Neural cell (in vitro differentiated cells): ENCODE measurements around the gene SURF4. TPM values are rescaled to one million over a fixed set of nuclear protein-coding genes. Genes with fewer than 3 reads are reported as not detected.

Experiments
- H2AFZ ChIP-seq: fragments of 200-600, 300-800 bp; sonication (generic), shearing (Covaris generic); 2 replicates; pipeline ENCODE4 v1.6.0; 2014; ENCODE audit warnings: low read depth, mild to moderate bottlenecking, antibody characterized with exemption, low read length, moderate library complexity
- H3F3A ChIP-seq: fragments of 200-600 bp; shearing (Covaris generic); 2 replicates; pipeline ENCODE4 v1.6.1; 2016; ENCODE audit warnings: mild to moderate bottlenecking, moderate library complexity, mixed read lengths, antibody characterized with exemption, low read length; ENCODE audit not compliant: insufficient read depth, poor library complexity, severe bottlenecking
- H3K27ac ChIP-seq: fragments of 200-600, 300-800 bp; sonication (generic), shearing (Covaris generic); 2 replicates; pipeline ENCODE4 v1.5.1; 2014; ENCODE audit warnings: mild to moderate bottlenecking, low read length, moderate library complexity
- H3K27me3 ChIP-seq: fragments of 300-800, 200-600 bp; sonication (generic), shearing (Covaris generic); 2 replicates; pipeline ENCODE4 v1.6.0; 2014; ENCODE audit warnings: mild to moderate bottlenecking, low read depth, low read length, moderate library complexity; ENCODE audit not compliant: insufficient read depth
- H3K36me3 ChIP-seq: fragments of 300-800, 200-600 bp; sonication (generic), shearing (Covaris generic); 2 replicates; pipeline ENCODE4 v1.5.1; 2014; ENCODE audit warnings: mild to moderate bottlenecking, antibody characterized with exemption, low read length, moderate library complexity; ENCODE audit not compliant: insufficient read depth
- H3K4me2 ChIP-seq: fragments of 300-800, 200-600 bp; sonication (generic), shearing (Covaris generic); 2 replicates; pipeline ENCODE4 v1.6.0; 2014; ENCODE audit warnings: mild to moderate bottlenecking, low read length
- H3K4me3 ChIP-seq: fragments of 300-800, 200-600 bp; sonication (generic), shearing (Covaris generic); 2 replicates; pipeline ENCODE4 v1.5.1; 2014; ENCODE audit warnings: mild to moderate bottlenecking, low read length, moderate library complexity
- H3K79me2 ChIP-seq: fragments of 200-600 bp; shearing (Covaris generic); replicated peaks from 2 replicates; pipeline ENCODE4 v1.6.0; 2014; ENCODE audit warnings: mild to moderate bottlenecking, low read length, moderate library complexity; ENCODE audit not compliant: insufficient read depth
- H3K9ac ChIP-seq: fragments of 300-800, 200-600 bp; sonication (generic), shearing (Covaris generic); 2 replicates; pipeline ENCODE4 v1.6.1; 2016; ENCODE audit warnings: mild to moderate bottlenecking, low read length, mixed read lengths
- H3K9me2 ChIP-seq: fragments of 200-600 bp; shearing (Covaris generic); 2 replicates; pipeline ENCODE4 v1.6.1; 2016; ENCODE audit warnings: mild to moderate bottlenecking, low read length, mixed read lengths; ENCODE audit not compliant: insufficient read depth
- H3K9me3 ChIP-seq: fragments of 200-600, 300-800 bp; sonication (generic), shearing (Covaris generic); 2 replicates; pipeline ENCODE4 v1.6.1; 2016; ENCODE audit warnings: mild to moderate bottlenecking, mixed run types, low read length, moderate library complexity, mixed read lengths
- H4K20me1 ChIP-seq: fragments of 200-600 bp; shearing (Covaris generic); 2 replicates; pipeline ENCODE4 v1.6.1; 2016; ENCODE audit warnings: mild to moderate bottlenecking, mixed run types; ENCODE audit not compliant: insufficient read depth
- CTCF ChIP-seq: fragments of 450-650 bp; IDR thresholded peaks from 2 replicates; pipeline ENCODE4 v1.5.1; 2014; ENCODE audit warnings: antibody characterized with exemption, mild to moderate bottlenecking, moderate library complexity; ENCODE audit not compliant: poor library complexity, severe bottlenecking
- EP300 ChIP-seq: fragments of 450-650 bp; conservative IDR thresholded peaks from 2 replicates; pipeline ENCODE4 v1.6.1; 2014; ENCODE audit warnings: antibody characterized with exemption, mild to moderate bottlenecking, moderate library complexity; ENCODE audit not compliant: poor library complexity, severe bottlenecking
- EZH2 ChIP-seq: fragments of 200-600, 300-800 bp; shearing (Covaris generic), sonication (generic); IDR thresholded peaks from 2 replicates; pipeline ENCODE4 v1.6.1; 2014; ENCODE audit warnings: antibody characterized with exemption, low read length, borderline replicate concordance, mild to moderate bottlenecking; ENCODE audit not compliant: insufficient read depth, poor library complexity, severe bottlenecking
- MXI1 ChIP-seq: fragments of 450-650 bp; conservative IDR thresholded peaks from 2 replicates; pipeline ENCODE4 v1.6.1; 2014; ENCODE audit warnings: antibody characterized with exemption, mild to moderate bottlenecking; ENCODE audit not compliant: poor library complexity, severe bottlenecking
- POLR2AphosphoS5 ChIP-seq: IDR thresholded peaks from 2 replicates; pipeline ENCODE4 v1.6.1; 2012
- RAD21 ChIP-seq: fragments of 450-650 bp; conservative IDR thresholded peaks from 2 replicates; pipeline ENCODE4 v1.6.1; 2014; ENCODE audit warnings: antibody characterized with exemption, mild to moderate bottlenecking, moderate library complexity
- REST ChIP-seq: IDR thresholded peaks from 2 replicates; pipeline ENCODE4 v1.6.1; 2012; ENCODE audit warnings: borderline replicate concordance
- SMC3 ChIP-seq: fragments of 450-650 bp; conservative IDR thresholded peaks from 2 replicates; pipeline ENCODE4 v1.6.1; 2014; ENCODE audit warnings: antibody characterized with exemption, mild to moderate bottlenecking, moderate library complexity; ENCODE audit not compliant: poor library complexity
- TAF1 ChIP-seq: IDR thresholded peaks from 2 replicates; pipeline ENCODE4 v1.6.1; 2012; ENCODE audit warnings: low read depth
- polyA plus RNA-seq: library from polyadenylated mRNA; depleted of rRNA; stranded (reverse); fragments of >200 nt; gene quantifications from 2 replicates; pipeline ENCODE4 v1.2.3, GENCODE V29; 2014

SURF4 gene
- polyA plus RNA-seq, 1 donor from 2014 or later, result 78.3 TPM

GRCh38 chr9:133366435-133366834 is 9.4 kb downstream of the SURF4 start:
- no peaks in the 10 kb centered on the region for H3K27me3 ChIP-seq
- H3K79me2 ChIP-seq, result peaks cover 17% of the 10 kb centered on the region
- no peaks in the 10 kb centered on the region for H3K36me3 ChIP-seq
- no peaks in the 10 kb centered on the region for H3K9me2 ChIP-seq
- no peaks in the 10 kb centered on the region for H3F3A ChIP-seq
- no peak overlapping the region for H3K4me2 ChIP-seq
- H4K20me1 ChIP-seq, result no peaks in the 10 kb centered on the region
- H3K9me3 ChIP-seq, result no peaks in the 10 kb centered on the region
- H3K4me3 ChIP-seq, result no peak overlapping the region
- H2AFZ ChIP-seq, result no peak overlapping the region
- no peak overlapping the region for H3K9ac ChIP-seq
- H3K27ac ChIP-seq, result no peak overlapping the region
- no peak for TF ChIP-seq SMC3
- TF ChIP-seq EZH2, result no peak
- no peak for TF ChIP-seq CTCF
- no peak for TF ChIP-seq REST
- TF ChIP-seq TAF1, result no peak
- TF ChIP-seq POLR2AphosphoS5, result no peak
- TF ChIP-seq RAD21, result no peak

GRCh38 chr9:133362359-133363044 is 13.4 kb downstream of the SURF4 start:
- Histone ChIP-seq H3K27ac (no peak overlapping the region), H3K4me2 (no peak overlapping the region), H2AFZ (no peak overlapping the region), H3K9me2 (no peaks in the 10 kb centered on the region), H3K27me3 (no peaks in the 10 kb centered on the region), H3K79me2 (peaks cover 2% of the 10 kb centered on the region), H3K9me3 (no peaks in the 10 kb centered on the region), H3K36me3 (no peaks in the 10 kb centered on the region), H4K20me1 (no peaks in the 10 kb centered on the region), H3K4me3 (no peak overlapping the region), H3F3A (no peaks in the 10 kb centered on the region), H3K9ac (no peak overlapping the region)
- TF ChIP-seq SMC3 (no peak), EP300 (no peak), MXI1 (no peak), EZH2 (no peak), REST (no peak)
